PC-9 (cell line): ENCODE data around the gene ACOXL.

Experiments used
- CTCF ChIP-seq: fragments of 200-600 bp; sonication (generic); conservative IDR thresholded peaks from 2 replicates; pipeline ENCODE4 v1.6.1; 2017; ENCODE audit warnings: mixed run types, antibody characterized with exemption, mild to moderate bottlenecking, moderate library complexity
- EZH2 ChIP-seq: fragments of 200-600 bp; sonication (generic); IDR thresholded peaks from 2 replicates; pipeline ENCODE4 v1.8.0; 2017; ENCODE audit warnings: antibody characterized with exemption, low read depth

DNA sequence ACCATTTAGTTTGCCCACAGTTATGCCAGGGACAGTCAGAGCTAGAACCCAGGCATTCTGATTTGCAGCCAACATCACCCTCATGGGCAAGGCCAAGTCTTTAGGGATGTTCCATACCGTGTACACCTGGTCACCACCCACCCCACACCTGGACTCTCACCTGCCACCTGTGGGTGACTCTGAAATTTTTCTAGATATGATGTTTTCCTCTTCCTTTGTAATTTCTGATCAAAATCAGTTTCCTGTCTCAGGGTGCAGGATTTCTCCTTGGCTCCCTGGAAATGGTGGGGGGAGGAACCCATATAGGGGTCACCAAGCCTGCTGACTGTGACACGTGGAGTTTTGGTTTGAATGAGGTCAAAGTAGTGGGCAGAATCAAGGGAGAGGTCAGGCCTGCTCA is 138.2 kb downstream of the ACOXL start:
- no peak for TF ChIP-seq CTCF
- no peak for TF ChIP-seq EZH2
